Stomach (tissue), 9 donors: ENCODE data around the gene SPATS1. TPM values are rescaled to one million over a fixed set of nuclear protein-coding genes. Genes with fewer than 3 reads are reported as not detected.
"Not testable (repeated sequence)": the region's sequence is repeated elsewhere in the genome, so short reads cannot be mapped to it uniquely, and the experiment has no call there.

Source experiments
- DNase-seq, 2 donors: peaks; one replicate each; pipeline versions ENCODE4 v3.0.0 to v3.0.0-alpha.2; 2013 to 2019
- H3K27ac ChIP-seq, 5 donors: fragments of 200-600 bp in 4 of 5; sonication (generic) in 4 of 5; one replicate each; pipeline ENCODE4 v1.5.1; 2013 to 2019; ENCODE audit warnings: mild to moderate bottlenecking in 1 of 5, moderate library complexity in 1 of 5
- H3K27me3 ChIP-seq, 3 donors: fragments of 200-600 bp; sonication (generic); one replicate each; pipeline ENCODE4 v1.5.1; 2017 to 2019; ENCODE audit warnings: mixed run types in 1 of 3
- H3K36me3 ChIP-seq, 4 donors: fragments of 200-600 bp; sonication (generic); 1 replicate in 3 of 4; 2 replicates in 1 of 4; pipeline ENCODE4 v1.5.1; 2016 to 2019
- H3K4me1 ChIP-seq, 4 donors: fragments of 200-600 bp; sonication (generic); one replicate each; pipeline ENCODE4 v1.5.1; 2016 to 2019
- H3K4me3 ChIP-seq, 4 donors: fragments of 200-600 bp; sonication (generic) in 3 of 4; one replicate each; pipeline ENCODE4 v1.5.1; 2016 to 2019; ENCODE audit warnings: mild to moderate bottlenecking in 1 of 4
- H3K9me3 ChIP-seq, 4 donors: fragments of 200-600 bp; sonication (generic); one replicate each; pipeline ENCODE4 v1.5.1; 2016 to 2019
- EP300 ChIP-seq: sonication (generic); formaldehyde crosslinking; IDR thresholded peaks from one replicate; pipeline ENCODE4 v1.6.1; 2017; ENCODE audit warnings: antibody characterized with exemption
- POLR2A ChIP-seq, 4 donors: fragments of 450-650 bp; IDR thresholded peaks; one replicate each; pipeline ENCODE4 v1.6.1; 2016; ENCODE audit warnings: antibody characterized with exemption in 4 of 4, control low read depth in 2 of 4, mild to moderate bottlenecking in 1 of 4, moderate library complexity in 1 of 4
- POLR2AphosphoS5 ChIP-seq, 3 donors: sonication (generic); formaldehyde crosslinking; IDR thresholded peaks; one replicate each; pipeline ENCODE4 v1.6.1; 2016; ENCODE audit warnings: antibody characterized with exemption in 3 of 3
- WGBS, 5 donors: extraction: QIAGEN DNeasy Blood & Tissue Kit in 3 of 5; methylation state at CpG; one replicate each; pipeline versions ENCODE4 v1.1.5 to v1.1.7; 2013 to 2018; 5-methylcytosine and 5-hydroxymethylcytosine counted together
- intact Hi-C: fragments of 100-400 bp; cut with DNase I; formaldehyde crosslinking; loops from one replicate; pipeline ENCODE4 v1.15.1; 2023; ENCODE audit warnings: low total_unique reads
- polyA plus RNA-seq, 3 donors: library from polyadenylated mRNA; stranded (reverse); fragments of 200-250 nt; gene quantifications; one replicate each; pipeline ENCODE4 v1.2.3, GENCODE V29; 2013
- total RNA-seq, 5 donors: library from RNA; depleted of rRNA; stranded (reverse); fragments of >200 nt; gene quantifications; one replicate each; pipeline versions ENCODE4 v1.1.0 to v1.2.3, GENCODE V29; 2014 to 2016
- TF ChIP-seq, protein P1 (sequence below), 7 experiments: fragments of 450-650 bp in 4 of 7; fragments of 200-600 bp in 3 of 7; sonication (generic) in 3 of 7; IDR thresholded peaks; one replicate each; pipeline ENCODE4 v1.5.1; 2016 to 2019; ENCODE audit warnings: antibody characterized with exemption in 7 of 7, control low read depth in 2 of 7, mild to moderate bottlenecking in 1 of 7
- donor health status: healthy with polysubstance abuse.
- donor health status: Bipolar disorder and iron deficiency.
- donor health status: healthy.

SPATS1 gene
- total and polyA plus RNA-seq, 8 donors, result not detected

DNA sequence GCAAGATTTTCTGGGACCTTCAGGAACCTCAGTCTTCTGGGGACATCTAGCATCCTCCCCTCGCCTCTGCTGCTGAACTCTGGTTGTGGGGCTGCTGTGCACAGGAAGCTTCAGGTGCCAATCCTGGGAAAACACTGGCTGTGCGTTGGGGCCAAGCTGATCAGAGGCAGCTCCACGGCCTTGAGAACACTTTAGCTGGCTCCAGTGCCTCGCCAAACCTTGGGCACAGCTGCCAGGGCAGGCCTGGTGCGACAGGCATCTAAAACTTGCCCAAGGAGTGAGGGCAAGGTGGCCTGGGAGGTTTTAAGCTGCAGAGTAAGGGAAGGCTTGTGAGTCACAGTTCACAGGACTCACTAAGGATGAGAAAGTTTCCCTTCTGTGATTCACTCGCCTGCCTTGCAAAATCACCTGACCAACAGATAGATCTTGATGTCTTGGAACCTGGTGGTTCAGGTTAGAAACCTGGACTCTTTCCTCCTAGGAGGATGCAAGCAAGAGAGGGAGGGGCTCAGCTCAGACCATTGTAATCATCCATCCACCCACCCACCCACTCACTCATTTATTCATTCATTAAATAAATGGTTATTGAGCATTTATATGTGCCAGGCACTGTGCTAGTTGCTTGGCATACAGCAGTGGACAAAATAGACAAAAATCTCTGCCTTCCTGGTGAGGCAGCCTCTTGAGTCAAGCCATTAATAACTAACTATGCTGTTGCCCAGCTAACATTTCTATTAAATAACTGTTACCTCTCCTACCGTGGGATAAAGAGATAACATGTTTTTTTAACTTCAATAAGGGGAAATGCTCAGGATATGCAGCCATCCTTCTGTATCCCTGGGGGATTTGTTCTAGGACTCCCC is 2.5 kb upstream of the SPATS1 start:
- peaks cover 6 to 11% (median 9%) of the 10 kb centered on the region in 4 donors for H3K4me1 ChIP-seq
- intact Hi-C loops, result no loop called here
- H3K27me3 ChIP-seq, result peaks cover 0 to 38% (median 16%) of the 10 kb centered on the region in 3 donors
- H3K4me3 ChIP-seq, result no peak overlapping the region
- no peak overlapping the region for H3K27ac ChIP-seq
- TF ChIP-seq EP300, result no peak
- TF ChIP-seq, protein P1, sequence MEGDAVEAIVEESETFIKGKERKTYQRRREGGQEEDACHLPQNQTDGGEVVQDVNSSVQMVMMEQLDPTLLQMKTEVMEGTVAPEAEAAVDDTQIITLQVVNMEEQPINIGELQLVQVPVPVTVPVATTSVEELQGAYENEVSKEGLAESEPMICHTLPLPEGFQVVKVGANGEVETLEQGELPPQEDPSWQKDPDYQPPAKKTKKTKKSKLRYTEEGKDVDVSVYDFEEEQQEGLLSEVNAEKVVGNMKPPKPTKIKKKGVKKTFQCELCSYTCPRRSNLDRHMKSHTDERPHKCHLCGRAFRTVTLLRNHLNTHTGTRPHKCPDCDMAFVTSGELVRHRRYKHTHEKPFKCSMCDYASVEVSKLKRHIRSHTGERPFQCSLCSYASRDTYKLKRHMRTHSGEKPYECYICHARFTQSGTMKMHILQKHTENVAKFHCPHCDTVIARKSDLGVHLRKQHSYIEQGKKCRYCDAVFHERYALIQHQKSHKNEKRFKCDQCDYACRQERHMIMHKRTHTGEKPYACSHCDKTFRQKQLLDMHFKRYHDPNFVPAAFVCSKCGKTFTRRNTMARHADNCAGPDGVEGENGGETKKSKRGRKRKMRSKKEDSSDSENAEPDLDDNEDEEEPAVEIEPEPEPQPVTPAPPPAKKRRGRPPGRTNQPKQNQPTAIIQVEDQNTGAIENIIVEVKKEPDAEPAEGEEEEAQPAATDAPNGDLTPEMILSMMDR (IDR thresholded peaks at IDR 0.05), result no peak
- no peak for TF ChIP-seq POLR2AphosphoS5 (IDR thresholded peaks at IDR 0.05)
- TF ChIP-seq POLR2A (IDR thresholded peaks at IDR 0.05), result no peak
- H3K36me3 ChIP-seq, result no peaks in the 10 kb centered on the region
- DNase-seq, result no peak
- H3K9me3 ChIP-seq, result no peaks in the 10 kb centered on the region
- WGBS, 5 donors, result 45 to 66% (median 61%) methylated on average over 7 of the region's 7 CpGs

DNA sequence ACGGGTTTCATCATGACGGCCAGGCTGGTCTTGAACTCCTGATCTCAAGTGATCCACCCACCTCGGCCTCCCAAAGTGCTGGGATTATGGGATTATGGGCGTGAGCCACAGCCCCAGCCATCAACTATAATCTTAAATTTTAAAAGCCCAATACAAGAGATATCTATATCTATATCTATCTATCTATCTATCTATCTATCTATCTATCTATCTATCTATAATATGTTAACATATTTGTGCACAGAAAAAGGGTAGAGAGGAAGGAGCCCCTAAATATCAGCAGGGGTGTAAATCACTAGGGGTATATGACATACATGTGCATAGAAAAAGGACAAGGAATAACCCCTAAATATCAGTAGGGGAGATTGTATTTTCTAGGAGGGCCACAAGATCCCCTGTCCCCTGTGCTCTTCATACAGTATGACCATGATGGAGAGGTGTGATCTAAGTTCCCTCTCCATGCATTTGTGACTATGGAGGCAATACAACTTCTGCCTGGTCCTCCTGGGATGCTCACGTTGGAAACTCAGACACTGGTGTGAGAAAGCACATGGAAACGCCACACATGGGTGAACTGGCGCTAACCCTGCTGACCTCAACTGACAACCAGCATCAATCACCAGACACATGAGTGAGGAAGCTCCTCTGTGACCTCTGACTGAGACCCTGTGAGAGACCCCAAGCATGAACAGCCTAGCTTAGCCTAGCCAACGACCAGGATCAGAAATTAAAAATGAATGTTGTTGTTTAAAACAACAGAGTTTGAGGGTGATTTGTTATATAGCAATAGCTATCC is 1.2 kb upstream of the SPATS1 start:
- DNase-seq, result no peak
- TF ChIP-seq, protein P1 (IDR thresholded peaks at IDR 0.05), result no peak
- no peak for TF ChIP-seq POLR2AphosphoS5 (IDR thresholded peaks at IDR 0.05)
- no peak for TF ChIP-seq POLR2A (IDR thresholded peaks at IDR 0.05)
- TF ChIP-seq EP300, result no peak
- Histone ChIP-seq H3K4me3 (no peak overlapping the region), H3K27me3 (peaks cover 0 to 50% (median 16%) of the 10 kb centered on the region in 3 donors), H3K27ac (no peak overlapping the region), H3K36me3 (no peaks in the 10 kb centered on the region), H3K4me1 (peaks cover 6 to 11% (median 9%) of the 10 kb centered on the region in 4 donors), H3K9me3 (no peaks in the 10 kb centered on the region)
- intact Hi-C loops, result no loop called here
- WGBS, 5 donors, result 60 to 65% (median 63%) methylated on average over 8 of the region's 8 CpGs

DNA sequence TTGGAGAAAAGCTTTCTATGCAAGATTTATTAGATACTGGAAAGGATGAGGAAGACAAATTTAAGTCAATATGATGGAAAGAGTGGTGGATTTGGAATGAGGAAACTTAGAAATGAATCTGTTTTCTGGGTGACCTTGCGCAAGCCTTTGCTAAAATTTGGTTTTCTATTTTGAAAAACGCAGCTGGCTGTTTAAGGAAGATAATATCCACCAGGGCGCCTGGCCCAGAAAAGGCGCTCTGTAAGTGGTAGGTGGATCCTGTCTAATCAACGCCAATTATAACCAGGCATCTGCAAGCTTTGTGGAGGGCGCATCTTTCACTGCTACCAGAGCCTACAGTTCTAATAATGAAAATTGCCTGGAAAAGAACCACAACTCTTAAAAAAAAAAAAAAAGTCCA is 398 bp upstream of the SPATS1 start:
- TF ChIP-seq POLR2A (IDR thresholded peaks at IDR 0.05) (no peak), EP300 (no peak), POLR2AphosphoS5 (IDR thresholded peaks at IDR 0.05) (no peak)
- TF ChIP-seq, protein P1 (IDR thresholded peaks at IDR 0.05), result no peak
- Histone ChIP-seq H3K4me3 (peak overlapping the region; percentile 11 to 33 (median 25)), H3K9me3 (no peaks in the 10 kb centered on the region), H3K27ac (peak overlapping the region in 2 of 5 donors; percentile 17 to 26), H3K36me3 (no peaks in the 10 kb centered on the region), H3K4me1 (peaks cover 6 to 11% (median 9%) of the 10 kb centered on the region in 4 donors), H3K27me3 (peaks cover 0 to 53% (median 16%) of the 10 kb centered on the region in 3 donors)
- WGBS, 5 donors, result 37 to 54% (median 43%) methylated on average over 6 of the region's 6 CpGs
- intact Hi-C loops, result no loop called here
- peak in 1 of 2 donors; percentile 37 for DNase-seq

DNA sequence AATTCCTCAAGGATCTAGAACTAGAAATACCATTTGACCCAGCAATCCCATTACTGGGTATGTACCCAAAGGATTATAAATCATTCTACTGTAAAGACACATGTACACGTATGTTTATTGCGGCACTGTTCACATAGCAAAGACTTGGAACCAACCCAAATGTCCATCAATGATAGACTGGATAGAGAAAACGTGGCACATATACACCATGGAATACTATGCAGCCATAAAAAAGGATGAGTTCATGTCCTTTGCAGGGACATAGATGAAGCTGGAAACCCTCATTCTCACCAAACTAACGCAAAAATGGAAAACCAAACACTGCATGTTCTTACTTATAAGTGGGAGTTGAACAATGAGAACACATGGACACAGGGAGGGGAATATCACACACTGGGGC is 4.4 kb downstream of the SPATS1 start:
- H3K27ac ChIP-seq, H3K36me3 ChIP-seq, H3K9me3 ChIP-seq, H3K4me3 ChIP-seq, DNase-seq, intact Hi-C loops: not testable (repeated sequence)
- H3K4me1 ChIP-seq, result peaks cover 6 to 11% (median 9%) of the 10 kb centered on the region in 4 donors
- WGBS, 5 donors, result 76 to 84% (median 79%) methylated on average over 4 of the region's 4 CpGs
- peaks cover 0 to 44% (median 16%) of the 10 kb centered on the region in 3 donors for H3K27me3 ChIP-seq
